WTC11 (cell line): ENCODE measurements around the gene ZNHIT3. TPM values are rescaled to one million over a fixed set of nuclear protein-coding genes. Genes with fewer than 3 reads are reported as not detected.
A peak's percentile ranks its signal among the peaks of the same experiment; 100 is the strongest.

ENCODE experiments used
- AFF4 ChIP-seq: sonication (generic); formaldehyde crosslinking; IDR thresholded peaks from 2 replicates; pipeline ENCODE4 v1.8.1; 2023; ENCODE audit warnings: mild to moderate bottlenecking, missing genetic modification reagents, borderline replicate concordance
- AR ChIP-seq: fragments of 250-450 bp; sonication (Bioruptor Pico); IDR thresholded peaks from 2 replicates; pipeline ENCODE4 v1.9.0; 2021; ENCODE audit warnings: mild to moderate bottlenecking
- ATF6 ChIP-seq: sonication (generic); formaldehyde crosslinking; IDR thresholded peaks from 2 replicates; pipeline ENCODE4 v1.8.1; 2023; ENCODE audit warnings: mild to moderate bottlenecking, missing genetic modification reagents
- CBFB ChIP-seq: sonication (generic); formaldehyde crosslinking; IDR thresholded peaks from 2 replicates; pipeline ENCODE4 v1.8.1; 2022; ENCODE audit warnings: mild to moderate bottlenecking, low read depth, missing genetic modification reagents
- CREB1 ChIP-seq: sonication (generic); formaldehyde crosslinking; IDR thresholded peaks from 2 replicates; pipeline ENCODE4 v1.8.0; 2023; ENCODE audit warnings: mild to moderate bottlenecking, missing genetic modification reagents
- CTCF ChIP-seq: fragments of 200-600 bp; IDR thresholded peaks from 2 replicates; pipeline ENCODE4 v1.8.0; 2022; ENCODE audit warnings: antibody characterized with exemption
- E2F1 ChIP-seq: sonication (generic); formaldehyde crosslinking; IDR thresholded peaks from 2 replicates; pipeline ENCODE4 v1.8.0; 2022; ENCODE audit warnings: mild to moderate bottlenecking, missing genetic modification reagents
- E2F5 ChIP-seq: sonication (generic); formaldehyde crosslinking; IDR thresholded peaks from 2 replicates; pipeline ENCODE4 v1.8.1; 2022; ENCODE audit warnings: mild to moderate bottlenecking, moderate library complexity, missing genetic modification reagents
- IRF2 ChIP-seq: sonication (generic); formaldehyde crosslinking; IDR thresholded peaks from 2 replicates; pipeline ENCODE4 v1.8.0; 2022; ENCODE audit warnings: low read depth, missing genetic modification reagents, borderline replicate concordance
- JUN ChIP-seq: sonication (generic); formaldehyde crosslinking; IDR thresholded peaks from 2 replicates; pipeline ENCODE4 v1.8.0; 2023; ENCODE audit warnings: mild to moderate bottlenecking, missing genetic modification reagents
- MYBL2 ChIP-seq: sonication (generic); formaldehyde crosslinking; IDR thresholded peaks from 2 replicates; pipeline ENCODE4 v1.8.1; 2023; ENCODE audit warnings: mild to moderate bottlenecking, moderate library complexity, missing genetic modification reagents
- NR1H2 ChIP-seq: sonication (generic); formaldehyde crosslinking; IDR thresholded peaks from 2 replicates; pipeline ENCODE4 v1.9.0; 2021; ENCODE audit warnings: mild to moderate bottlenecking, moderate library complexity, missing genetic modification reagents
- OVOL2 ChIP-seq: fragments of 250-450 bp; sonication (Bioruptor Pico); IDR thresholded peaks from 2 replicates; pipeline ENCODE4 v1.9.0; 2021; ENCODE audit warnings: mild to moderate bottlenecking, borderline replicate concordance
- PREB ChIP-seq: sonication (generic); formaldehyde crosslinking; IDR thresholded peaks from 2 replicates; pipeline ENCODE4 v1.8.1; 2022; ENCODE audit warnings: mild to moderate bottlenecking, missing genetic modification reagents, moderate library complexity, borderline replicate concordance
- SMAD4 ChIP-seq: sonication (generic); formaldehyde crosslinking; IDR thresholded peaks from 2 replicates; pipeline ENCODE4 v1.8.0; 2022; ENCODE audit warnings: mild to moderate bottlenecking, missing genetic modification reagents
- STAT6 ChIP-seq: sonication (generic); formaldehyde crosslinking; conservative IDR thresholded peaks from 2 replicates; pipeline ENCODE4 v1.8.1; 2023; ENCODE audit warnings: mild to moderate bottlenecking, low read depth, missing genetic modification reagents, moderate library complexity
- USF2 ChIP-seq: sonication (generic); formaldehyde crosslinking; IDR thresholded peaks from 2 replicates; pipeline ENCODE4 v1.8.1; 2023; ENCODE audit warnings: mild to moderate bottlenecking, missing genetic modification reagents, moderate library complexity
- ZNF138 ChIP-seq: sonication (generic); formaldehyde crosslinking; conservative IDR thresholded peaks from 2 replicates; pipeline ENCODE4 v1.8.1; 2022; ENCODE audit warnings: mild to moderate bottlenecking, moderate library complexity, missing genetic modification reagents
- ZNF263 ChIP-seq: sonication (generic); formaldehyde crosslinking; IDR thresholded peaks from 2 replicates; pipeline ENCODE4 v1.8.1; 2022; ENCODE audit warnings: low read depth, mild to moderate bottlenecking, moderate library complexity, missing genetic modification reagents
- ZNF671 ChIP-seq: fragments of 250-450 bp; sonication (Bioruptor Pico); IDR thresholded peaks from 2 replicates; pipeline ENCODE4 v1.8.0; 2021; ENCODE audit warnings: mild to moderate bottlenecking
- total RNA-seq: library from RNA; stranded (reverse); gene quantifications from 3 replicates; pipeline ENCODE4 v1.2.3, GENCODE V29; 2021

Gene ZNHIT3
- total RNA-seq, 1 experiment from 2014 or later: 47.0 TPM

GRCh38 chr17:36463916-36464764 lies 22.3 kb upstream of the ZNHIT3 start (continued):
- TF ChIP-seq IRF2 (CRISPR knock-in tag): no peak
- peak; percentile 55; the same call in 1 of the 2 replicates for TF ChIP-seq MYBL2 (CRISPR knock-in tag)
- no peak for TF ChIP-seq NR1H2
- no peak for TF ChIP-seq ZNF138 (CRISPR knock-in tag)
- no peak for TF ChIP-seq USF2 (CRISPR knock-in tag)
- no peak for TF ChIP-seq ATF6 (CRISPR knock-in tag)
- no peak for TF ChIP-seq OVOL2
- no peak; the same call in none of the 2 replicates for TF ChIP-seq E2F5 (CRISPR knock-in tag)
- no peak for TF ChIP-seq ZNF263 (CRISPR knock-in tag)
- peak; percentile 81 for TF ChIP-seq SMAD4 (CRISPR knock-in tag)
- TF ChIP-seq E2F1 (CRISPR knock-in tag): no peak; the same call in 1 of the 2 replicates
- TF ChIP-seq ZNF671 (CRISPR knock-in tag): no peak
- TF ChIP-seq AR (CRISPR knock-in tag): no peak
- no peak for TF ChIP-seq AFF4 (CRISPR knock-in tag)
- no peak for TF ChIP-seq PREB (CRISPR knock-in tag)
- no peak for TF ChIP-seq CTCF
- TF ChIP-seq CREB1 (CRISPR knock-in tag): no peak; the same call in 1 of the 2 replicates
- TF ChIP-seq CBFB (CRISPR knock-in tag): no peak
- TF ChIP-seq JUN (CRISPR knock-in tag): peak; percentile 90; the same call in 1 of the 2 replicates
- no peak for TF ChIP-seq STAT6 (CRISPR knock-in tag)
